Sigmoid colon (tissue), 3 donors: ENCODE measurements around the gene SMYD3.

Experiments used
- CTCF ChIP-seq, 4 experiments: fragments of 450-650 bp in 3 of 4; fragments of 200-600 bp in 1 of 4; IDR thresholded peaks; one replicate each; pipeline ENCODE4 v1.5.1; 2016 to 2019; ENCODE audit warnings: antibody characterized with exemption in 4 of 4, mild to moderate bottlenecking in 3 of 4, moderate library complexity in 2 of 4
- POLR2A ChIP-seq, 2 donors: fragments of 450-650 bp; IDR thresholded peaks; one replicate each; pipeline ENCODE4 v1.6.1; 2016; ENCODE audit warnings: antibody characterized with exemption in 2 of 2, mild to moderate bottlenecking in 2 of 2, moderate library complexity in 2 of 2

GRCh38 chr1:246220495-246221065 is 286.5 kb downstream of the SMYD3 start:
- TF ChIP-seq CTCF (IDR thresholded peaks at IDR 0.05) = no peak
- no peak for TF ChIP-seq POLR2A (IDR thresholded peaks at IDR 0.05)
